K562 (cell line): ENCODE data around the gene TEX9. TPM values are rescaled to one million over a fixed set of nuclear protein-coding genes. Genes with fewer than 3 reads are reported as not detected.

Source experiments
- ATAC-seq: fragments of 200-7000 bp; cut with Tn5 transposase; 3 replicates; pipeline ENCODE4 v1.9.1; 2020; ENCODE audit warnings: moderate library complexity
- BruUV-seq: library from RNA; stranded (reverse); fragments of 400-500 nt; replicated peaks from 2 replicates; lab custom pipeline; 2021; lab: Mats Ljungman, UMichigan
- CTCF ChIA-PET: fragments of 300-600 bp; formaldehyde crosslinking; extraction: SDS; loops from one replicate; lab custom pipeline; 2021; ENCODE audit warnings: low intra/inter-chr PET ratio; lab: Yijun Ruan, JAX
- POLR2A ChIA-PET: fragments of 300-600, 350-650 bp; sonication (Branson Sonifier 250); formaldehyde crosslinking; extraction: SDS; loops from one replicate; lab custom pipeline; 2021; ENCODE audit warnings: antibody characterized with exemption, inconsistent platforms; lab: Yijun Ruan, JAX
- DNase-seq, 4 experiments: peaks; one replicate each; pipeline versions ENCODE4 v3.0.0 to v3.0.0-alpha.2; 2011 to 2018; ENCODE audit warnings: low spot score in 3 of 4, mixed read lengths in 3 of 4; ENCODE audit errors: extremely low read depth in 1 of 4
- FAIRE-seq: peaks from 2 replicates; lab custom pipeline; 2011; peaks lifted over from hg19 to GRCh38; lab: Jason Lieb, UNC
- H2AFZ ChIP-seq: 2 replicates; pipeline ENCODE4 v1.6.0; 2011; ENCODE audit warnings: low read depth, low read length, control low read depth, inconsistent platforms
- H3K27ac ChIP-seq: fragments of 200-600 bp; 3 replicates; pipeline ENCODE4 v1.8.0; 2011; ENCODE audit warnings: low read depth, mild to moderate bottlenecking, control low read depth, inconsistent platforms, low read length, moderate library complexity, mixed read lengths; ENCODE audit errors: extremely low read depth
- H3K27me3 ChIP-seq, 2 experiments: fragments of 300-600 bp in 1 of 2; 2 replicates in 1 of 2; 3 replicates in 1 of 2; pipeline versions ENCODE4 v1.6.0 to v1.8.0; 2011; ENCODE audit warnings: inconsistent platforms in 2 of 2, low read length in 2 of 2, mild to moderate bottlenecking in 1 of 2, mixed read lengths in 1 of 2, moderate library complexity in 1 of 2; ENCODE audit not compliant: control insufficient read depth in 2 of 2, insufficient read depth in 2 of 2
- H3K36me3 ChIP-seq: fragments of 300-600 bp; 3 replicates; pipeline ENCODE4 v1.8.0; 2011; ENCODE audit warnings: mild to moderate bottlenecking, low read length, inconsistent platforms; ENCODE audit not compliant: control insufficient read depth, insufficient read depth
- H3K4me1 ChIP-seq, 2 experiments: fragments of 200-600 bp in 1 of 2; replicated peaks in 1 of 2; 2 replicates in 1 of 2; 3 replicates in 1 of 2; pipeline versions ENCODE4 v1.5.1 to v1.8.0; 2011; ENCODE audit warnings: inconsistent platforms in 2 of 2, low read length in 2 of 2, mild to moderate bottlenecking in 1 of 2, mixed read lengths in 1 of 2, moderate library complexity in 1 of 2; ENCODE audit not compliant: control insufficient read depth in 2 of 2, insufficient read depth in 2 of 2
- H3K4me2 ChIP-seq: 2 replicates; pipeline ENCODE4 v1.6.1; 2011; ENCODE audit warnings: low read length, control low read depth, inconsistent platforms, mixed read lengths; ENCODE audit not compliant: insufficient read depth
- H3K4me3 ChIP-seq: fragments of 200-600 bp; sonication (generic), shearing (Covaris generic); 2 replicates; pipeline ENCODE4 v1.5.1; 2016; ENCODE audit warnings: control low read depth, inconsistent platforms
- H3K79me2 ChIP-seq: fragments of 200-600 bp; 3 replicates; pipeline ENCODE4 v1.8.0; 2011; ENCODE audit warnings: low read length, inconsistent platforms; ENCODE audit not compliant: control insufficient read depth, insufficient read depth
- H3K9ac ChIP-seq, 2 experiments: 2 replicates each; pipeline versions ENCODE4 v1.6.0 to v1.6.1; 2011; ENCODE audit warnings: low read depth in 2 of 2, low read length in 2 of 2, control low read depth in 1 of 2, inconsistent platforms in 1 of 2, mild to moderate bottlenecking in 1 of 2, mixed read lengths in 1 of 2; ENCODE audit not compliant: insufficient read depth in 1 of 2
- H3K9me1 ChIP-seq: one replicate; pipeline ENCODE4 v1.6.0; 2011; ENCODE audit warnings: inconsistent platforms, mild to moderate bottlenecking, low read length, moderate library complexity; ENCODE audit not compliant: control insufficient read depth, insufficient read depth
- H3K9me3 ChIP-seq: replicated peaks from 2 replicates; pipeline ENCODE4 v1.5.1; 2011; ENCODE audit warnings: low read depth, low read length, inconsistent platforms; ENCODE audit not compliant: control insufficient read depth, insufficient read depth
- H4K20me1 ChIP-seq: replicated peaks from 2 replicates; pipeline ENCODE4 v1.6.1; 2011; ENCODE audit warnings: low read length, inconsistent platforms, mixed read lengths; ENCODE audit not compliant: control insufficient read depth, insufficient read depth
- EP300 ChIP-seq: IDR thresholded peaks from 2 replicates; pipeline ENCODE4 v1.6.1; 2012; ENCODE audit warnings: low read length, improper control_type of control experiment
- JUN ChIP-seq, 2 experiments: sonication (generic) in 1 of 2; formaldehyde crosslinking in 1 of 2; IDR thresholded peaks; 2 replicates each; pipeline versions ENCODE4 v1.6.1 to v1.8.0; 2012 to 2022; ENCODE audit warnings: borderline replicate concordance in 2 of 2, mild to moderate bottlenecking in 2 of 2, improper control_type of control experiment in 1 of 2, low read depth in 1 of 2, low read length in 1 of 2, missing genetic modification reagents in 1 of 2
- PML ChIP-seq: IDR thresholded peaks from 2 replicates; pipeline ENCODE4 v1.6.1; 2012; ENCODE audit warnings: low read length, inconsistent platforms
- RBM17 ChIP-seq: fragments of 200-400 bp; formaldehyde crosslinking; IDR thresholded peaks from 2 replicates; pipeline ENCODE4 v1.6.1; 2017; ENCODE audit warnings: low read depth, mild to moderate bottlenecking, low read length, borderline replicate concordance
- SAP30 ChIP-seq: fragments of 200-600 bp; sonication (generic); IDR thresholded peaks from 2 replicates; pipeline ENCODE4 v1.6.1; 2012; ENCODE audit warnings: borderline replicate concordance, low read depth, mild to moderate bottlenecking, moderate library complexity, low read length, control low read depth, inconsistent platforms; ENCODE audit not compliant: insufficient read depth, poor library complexity, severe bottlenecking
- ZFP1 ChIP-seq: fragments of 450-650 bp; formaldehyde crosslinking; IDR thresholded peaks from 2 replicates; pipeline ENCODE4 v1.4.0; 2020; ENCODE audit warnings: mild to moderate bottlenecking, mixed read lengths
- ZNF174 ChIP-seq: fragments of 250-450 bp; sonication (Bioruptor Pico); IDR thresholded peaks from 2 replicates; pipeline ENCODE4 v1.4.0; 2020; ENCODE audit warnings: mild to moderate bottlenecking
- WGBS: fragments of 100-300 bp; shearing (Covaris generic); methylation state at CpG from one replicate; pipeline ENCODE4 v1.1.6; 2016; ENCODE audit warnings: low coverage, mixed read lengths; ENCODE audit not compliant: insufficient coverage; ENCODE audit errors: missing lambda C conversion rate; 5-methylcytosine and 5-hydroxymethylcytosine counted together
- in situ Hi-C: fragments of 300-500 bp; cut with MboI; formaldehyde crosslinking; loops from 4 replicates; pipeline ENCODE4 v1.15.0; 2018; ENCODE audit warnings: inconsistent platforms, mixed read lengths
- intact Hi-C: fragments of 100-400 bp; cut with micrococcal nuclease; formaldehyde crosslinking; loops from 2 replicates; pipeline ENCODE4 v1.14.2; 2022
- polyA plus RNA-seq, 8 experiments: library from polyadenylated mRNA; depleted of rRNA in 4 of 8; stranded (reverse) in 5 of 8; unstranded in 3 of 8; fragments of >200 nt; fragmentation: Nextera tagmentation in 2 of 8; fragmentation: Illumina TruSeq in 1 of 8; extraction: Ambion mirVana in 2 of 8; extraction: Trizol in 1 of 8; gene quantifications; 2 replicates each; pipeline versions ENCODE4 v1.2.1 to v1.2.3, GENCODE V29; 2011 to 2014; ENCODE audit warnings: inconsistent platforms in 1 of 8, missing spikeins in 1 of 8
- total RNA-seq, 7 experiments: library from RNA; depleted of rRNA in 6 of 7; stranded (reverse); fragments of >200 nt in 6 of 7; fragmentation: Illumina TruSeq in 2 of 7; extraction: Trizol in 2 of 7; gene quantifications; 2 replicates each; pipeline versions ENCODE4 v1.2.1 to v1.2.3, GENCODE V29; 2011 to 2021; ENCODE audit warnings: low replicate concordance in 1 of 7

TEX9 gene
- total and polyA plus RNA-seq, 9 of the 15 experiments (the other 6 are each of a cell fraction or from before 2014, with no cell fraction given) = 0.93 to 3.6 (median 2.4) TPM

DNA sequence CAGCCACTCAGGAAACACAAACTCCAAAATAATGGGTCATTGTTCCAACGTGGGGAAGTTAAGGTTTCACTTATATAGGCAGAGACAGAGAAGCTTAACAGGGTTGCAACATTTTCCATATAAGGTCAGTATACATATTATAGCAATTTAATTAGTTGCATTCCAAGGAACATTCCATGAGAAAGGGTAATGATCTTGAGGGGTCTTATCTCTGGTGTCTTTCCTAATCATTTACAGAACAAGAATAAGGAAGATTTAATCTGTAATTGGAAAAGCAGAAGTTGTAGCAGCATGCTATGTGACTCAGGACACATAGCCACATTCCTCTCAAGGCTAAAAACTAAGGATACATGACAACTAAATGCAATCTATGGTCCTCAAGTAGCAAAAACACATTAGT is 94.8 kb downstream of the TEX9 start:
- FAIRE-seq = no peak
- no peak for ATAC-seq
- intact Hi-C loops (no loop called here), in situ Hi-C loops (no loop called here)
- WGBS = 0% methylated on average over 1 of the region's 1 CpG
- POLR2A ChIA-PET = no interaction called here
- Histone ChIP-seq H2AFZ (no peak overlapping the region), H3K9ac (no peak overlapping the region), H3K27me3 (no peaks in the 10 kb centered on the region), H3K9me3 (no peaks in the 10 kb centered on the region), H3K36me3 (no peaks in the 10 kb centered on the region), H3K4me1 (peaks cover 0 to 4% of the 10 kb centered on the region in 2 experiments; a peak in 2 of 5 replicates), H3K27ac (no peak overlapping the region), H3K9me1 (no peaks in the 10 kb centered on the region), H3K4me2 (no peak overlapping the region), H4K20me1 (no peaks in the 10 kb centered on the region), H3K4me3 (no peak overlapping the region), H3K79me2 (no peaks in the 10 kb centered on the region)
- no peak for DNase-seq
- no peak for TF ChIP-seq SAP30
- TF ChIP-seq JUN (IDR thresholded peaks at IDR 0.05; ENCODE audit: borderline replicate concordance, low read depth, low read length) = no peak
- TF ChIP-seq JUN (CRISPR knock-in tag; IDR thresholded peaks at IDR 0.05; ENCODE audit: borderline replicate concordance) = no peak
- no peak for TF ChIP-seq RBM17
- TF ChIP-seq ZNF174 = no peak
- no peak for TF ChIP-seq PML
- TF ChIP-seq ZFP1 (CRISPR knock-in tag) = no peak
- TF ChIP-seq EP300 = no peak
- CTCF ChIA-PET = no interaction called here
- no TSS peak for BruUV-seq
